Esophagus squamous epithelium (tissue), 5 donors: ENCODE results near the gene ARL13B. TPM values are rescaled to one million over a fixed set of nuclear protein-coding genes. Genes with fewer than 3 reads are reported as not detected.
A peak's percentile ranks its signal among the peaks of the same experiment; 100 is the strongest.

Experiments
- DNase-seq: peaks from one replicate; lab custom pipeline; 2025; lab: John Stamatoyannopoulos, UW
- H3K27ac ChIP-seq, 4 donors: fragments of 200-600 bp; sonication (generic); one replicate each; pipeline ENCODE4 v1.5.1; 2016 to 2019; ENCODE audit warnings: mild to moderate bottlenecking in 1 of 4
- H3K27me3 ChIP-seq, 4 donors: fragments of 200-600 bp; sonication (generic); 1 replicate in 3 of 4; 2 replicates in 1 of 4; pipeline versions ENCODE4 v1.5.1 to v1.6.0; 2017 to 2021; ENCODE audit warnings: antibody characterized with exemption in 1 of 4
- H3K36me3 ChIP-seq, 3 donors: fragments of 200-600 bp; sonication (generic); one replicate each; pipeline ENCODE4 v1.5.1; 2016 to 2019
- H3K4me1 ChIP-seq, 3 donors: fragments of 200-600 bp; sonication (generic); one replicate each; pipeline ENCODE4 v1.5.1; 2017 to 2019
- H3K4me3 ChIP-seq, 4 donors: fragments of 200-600 bp; sonication (generic); 1 replicate in 3 of 4; 2 replicates in 1 of 4; pipeline ENCODE4 v1.5.1; 2016 to 2019; ENCODE audit warnings: mild to moderate bottlenecking in 2 of 4, moderate library complexity in 1 of 4
- H3K9me3 ChIP-seq, 3 donors: fragments of 200-600 bp; sonication (generic); one replicate each; pipeline ENCODE4 v1.5.1; 2016 to 2019
- POLR2A ChIP-seq, 4 donors: fragments of 450-650 bp; IDR thresholded peaks; one replicate each; pipeline ENCODE4 v1.6.1; 2017; ENCODE audit warnings: antibody characterized with exemption in 4 of 4, mild to moderate bottlenecking in 4 of 4, moderate library complexity in 3 of 4
- WGBS, 2 donors: methylation state at CpG; one replicate each; pipeline ENCODE4 v1.1.5; 2018; 5-methylcytosine and 5-hydroxymethylcytosine counted together
- intact Hi-C: fragments of 100-400 bp; cut with DNase I; formaldehyde crosslinking; loops from one replicate; pipeline ENCODE4 v1.15.0; 2022
- total RNA-seq, 4 donors: library from RNA; depleted of rRNA; stranded (reverse); fragments of >200 nt; gene quantifications; one replicate each; pipeline ENCODE4 v1.1.0, GENCODE V29; 2016
- TF ChIP-seq, protein P1 (sequence below), 6 experiments: fragments of 450-650 bp in 4 of 6; fragments of 200-600 bp in 2 of 6; sonication (generic) in 2 of 6; IDR thresholded peaks; one replicate each; pipeline ENCODE4 v1.5.1; 2016 to 2019; ENCODE audit warnings: antibody characterized with exemption in 6 of 6, mild to moderate bottlenecking in 4 of 6, moderate library complexity in 4 of 6
- donor health status: DM: yes; HTN: yes; CAD: no.

Gene ARL13B
- total RNA-seq, 4 donors from 2014 or later, result 4.2 to 9.0 (median 6.4) TPM

DNA sequence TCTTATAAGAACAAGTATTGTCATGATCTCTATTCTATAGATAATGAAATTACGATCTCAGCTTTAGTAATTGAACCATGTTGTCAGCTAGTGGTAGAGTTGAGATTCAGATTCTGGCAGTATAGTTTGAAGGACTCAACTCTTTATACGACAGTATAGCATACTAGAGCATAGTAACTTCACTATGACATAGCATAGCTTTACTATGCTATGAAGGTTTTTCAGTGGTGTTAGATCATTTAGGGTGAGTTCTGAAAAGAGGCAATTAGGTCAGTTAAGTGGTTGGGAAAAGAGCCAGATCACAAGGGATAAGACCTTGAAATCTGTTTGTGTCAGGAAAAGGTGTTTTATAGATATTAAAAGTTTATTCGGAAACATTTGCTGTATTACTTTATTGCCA is 40.3 kb downstream of the ARL13B start:
- DNase-seq, result no peak
- no peaks in the 10 kb centered on the region for H3K36me3 ChIP-seq
- WGBS, 2 donors, result 92 to 95% methylated on average over 3 of the region's 3 CpGs
- H3K4me3 ChIP-seq, result no peak overlapping the region
- intact Hi-C loops, result no loop called here
- TF ChIP-seq POLR2A (IDR thresholded peaks at IDR 0.05), result no peak
- TF ChIP-seq, protein P1, sequence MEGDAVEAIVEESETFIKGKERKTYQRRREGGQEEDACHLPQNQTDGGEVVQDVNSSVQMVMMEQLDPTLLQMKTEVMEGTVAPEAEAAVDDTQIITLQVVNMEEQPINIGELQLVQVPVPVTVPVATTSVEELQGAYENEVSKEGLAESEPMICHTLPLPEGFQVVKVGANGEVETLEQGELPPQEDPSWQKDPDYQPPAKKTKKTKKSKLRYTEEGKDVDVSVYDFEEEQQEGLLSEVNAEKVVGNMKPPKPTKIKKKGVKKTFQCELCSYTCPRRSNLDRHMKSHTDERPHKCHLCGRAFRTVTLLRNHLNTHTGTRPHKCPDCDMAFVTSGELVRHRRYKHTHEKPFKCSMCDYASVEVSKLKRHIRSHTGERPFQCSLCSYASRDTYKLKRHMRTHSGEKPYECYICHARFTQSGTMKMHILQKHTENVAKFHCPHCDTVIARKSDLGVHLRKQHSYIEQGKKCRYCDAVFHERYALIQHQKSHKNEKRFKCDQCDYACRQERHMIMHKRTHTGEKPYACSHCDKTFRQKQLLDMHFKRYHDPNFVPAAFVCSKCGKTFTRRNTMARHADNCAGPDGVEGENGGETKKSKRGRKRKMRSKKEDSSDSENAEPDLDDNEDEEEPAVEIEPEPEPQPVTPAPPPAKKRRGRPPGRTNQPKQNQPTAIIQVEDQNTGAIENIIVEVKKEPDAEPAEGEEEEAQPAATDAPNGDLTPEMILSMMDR (IDR thresholded peaks at IDR 0.05), result no peak
- H3K9me3 ChIP-seq, result no peaks in the 10 kb centered on the region
- peaks cover 0 to 4% (median 0%) of the 10 kb centered on the region in 3 donors for H3K4me1 ChIP-seq
- no peaks in the 10 kb centered on the region for H3K27me3 ChIP-seq
- H3K27ac ChIP-seq, result no peak overlapping the region

DNA sequence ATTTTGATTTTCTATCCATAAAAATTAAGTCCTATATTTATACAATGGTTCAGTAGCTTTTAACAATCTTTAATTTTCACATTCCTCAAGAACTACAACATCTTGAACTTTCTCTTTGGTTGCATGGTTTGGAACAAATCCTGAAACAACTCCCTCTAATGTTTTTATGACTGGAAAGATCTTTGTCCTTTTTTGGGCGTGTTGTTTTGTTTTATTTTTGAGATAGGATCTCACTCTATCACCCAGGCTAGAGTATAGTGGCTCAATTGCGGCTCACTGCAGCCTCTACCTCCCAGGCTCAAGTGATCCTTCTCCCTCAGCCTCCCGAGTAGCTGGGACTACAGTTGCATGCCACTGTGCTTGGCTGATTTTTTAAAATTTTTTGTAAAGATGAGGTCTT is 44.4 kb downstream of the ARL13B start:
- Histone ChIP-seq H3K9me3 (no peaks in the 10 kb centered on the region), H3K27me3 (no peaks in the 10 kb centered on the region), H3K36me3 (no peaks in the 10 kb centered on the region), H3K4me3 (no peak overlapping the region), H3K4me1 (peaks cover 0 to 15% (median 0%) of the 10 kb centered on the region in 3 donors), H3K27ac (no peak overlapping the region)
- TF ChIP-seq POLR2A (IDR thresholded peaks at IDR 0.05), result no peak
- TF ChIP-seq, protein P1 (IDR thresholded peaks at IDR 0.05), result no peak
- WGBS, 2 donors, result 83 to 89% methylated on average over 3 of the region's 3 CpGs
- no peak for DNase-seq
- intact Hi-C loops, result no loop called here

DNA sequence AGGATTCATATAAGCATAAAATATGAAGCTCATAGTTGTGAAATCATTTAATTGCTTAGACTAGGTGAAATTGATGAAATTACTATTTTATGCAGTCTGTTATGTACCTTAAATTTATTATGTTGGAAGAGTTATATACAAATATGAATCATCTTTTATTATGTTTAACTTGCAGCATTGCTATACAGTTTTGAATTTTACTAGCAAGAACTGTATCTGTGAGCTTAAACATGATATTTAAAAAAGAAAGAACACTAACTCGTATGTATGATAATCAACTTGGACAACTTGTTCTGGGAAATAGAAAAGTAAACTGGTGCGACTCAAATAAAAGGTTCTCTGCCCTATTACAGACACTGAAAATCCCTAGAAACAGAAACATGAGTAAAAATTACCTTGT is 46.7 kb downstream of the ARL13B start:
- 64 to 66% methylated on average over 2 of the region's 2 CpGs for WGBS, 2 donors
- peak overlapping the region in 1 of 4 donors; percentile 84 for H3K27ac ChIP-seq

DNA sequence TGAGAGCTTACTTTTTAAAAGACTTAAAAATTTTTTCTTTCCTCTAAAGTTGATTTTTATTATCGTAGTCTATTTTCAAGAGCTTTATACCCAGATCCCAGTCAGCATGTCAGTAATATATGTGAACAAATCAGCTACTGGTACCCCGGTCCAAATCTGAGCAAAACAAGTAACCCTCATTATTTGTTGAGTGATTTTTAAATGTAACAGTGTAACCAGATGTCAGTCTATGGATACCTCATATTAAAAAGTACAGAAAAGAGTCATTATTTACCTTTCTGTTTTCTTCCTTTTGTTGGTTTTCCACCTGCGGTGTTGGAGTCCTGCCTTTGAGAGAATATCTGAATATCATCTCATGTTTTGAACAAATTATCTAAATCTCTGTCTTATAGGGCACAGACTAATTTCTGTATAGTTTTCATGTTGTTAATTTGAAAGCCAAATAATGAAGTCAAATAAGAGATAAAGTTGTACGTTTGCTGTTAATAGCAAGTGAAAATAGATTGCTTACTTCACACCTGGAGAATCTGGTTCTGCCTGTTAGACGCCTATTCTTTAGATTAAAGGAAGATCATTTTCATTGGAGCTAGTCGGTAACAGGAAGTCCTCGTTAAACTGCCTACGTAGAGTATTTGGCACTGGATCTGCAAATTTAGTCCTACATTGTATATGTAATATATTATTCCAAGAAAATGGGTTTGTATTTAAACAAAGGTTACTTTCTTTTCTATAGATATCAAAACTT is 48.3 kb downstream of the ARL13B start, which contains the start of gene STX19:
Gene STX19 (minus strand): TSS at position 505 of the 745 bp plus-strand sequence. CDS start 13,328 bp downstream, outside the sequence.
- peak within 1 kb of the TSS in 3 of 4 donors; percentile 26 to 84 (median 77) for H3K27ac ChIP-seq
- H3K27me3 ChIP-seq, result no peaks in the 10 kb centered on the region
- no peaks in the 10 kb centered on the region for H3K36me3 ChIP-seq
- H3K9me3 ChIP-seq, result no peaks in the 10 kb centered on the region
- TF ChIP-seq, protein P1 (IDR thresholded peaks at IDR 0.05), result no peak
- peak in 1 of 4 donors; percentile 15 for TF ChIP-seq POLR2A (IDR thresholded peaks at IDR 0.05)
- H3K4me3 ChIP-seq, result peak within 1 kb of the TSS; percentile 16 to 55 (median 46)
- no peak for DNase-seq
- H3K4me1 ChIP-seq, result peaks cover 0 to 15% (median 0%) of the 10 kb centered on the region in 3 donors
- 33 to 50% methylated on average over 8 of the region's 8 CpGs for WGBS, 2 donors
- intact Hi-C loops, result no loop called here

More for the DNA sequence above, 46.7 kb downstream of the ARL13B start:
- intact Hi-C loops, result no loop called here
- Histone ChIP-seq H3K4me3 (peak overlapping the region in 3 of 4 donors; percentile 15 to 55 (median 46)), H3K9me3 (no peaks in the 10 kb centered on the region), H3K4me1 (peaks cover 0 to 15% (median 0%) of the 10 kb centered on the region in 3 donors), H3K27me3 (no peaks in the 10 kb centered on the region), H3K36me3 (no peaks in the 10 kb centered on the region)
- TF ChIP-seq, protein P1 (IDR thresholded peaks at IDR 0.05), result no peak
- TF ChIP-seq POLR2A (IDR thresholded peaks at IDR 0.05), result no peak
- DNase-seq, result no peak

DNA sequence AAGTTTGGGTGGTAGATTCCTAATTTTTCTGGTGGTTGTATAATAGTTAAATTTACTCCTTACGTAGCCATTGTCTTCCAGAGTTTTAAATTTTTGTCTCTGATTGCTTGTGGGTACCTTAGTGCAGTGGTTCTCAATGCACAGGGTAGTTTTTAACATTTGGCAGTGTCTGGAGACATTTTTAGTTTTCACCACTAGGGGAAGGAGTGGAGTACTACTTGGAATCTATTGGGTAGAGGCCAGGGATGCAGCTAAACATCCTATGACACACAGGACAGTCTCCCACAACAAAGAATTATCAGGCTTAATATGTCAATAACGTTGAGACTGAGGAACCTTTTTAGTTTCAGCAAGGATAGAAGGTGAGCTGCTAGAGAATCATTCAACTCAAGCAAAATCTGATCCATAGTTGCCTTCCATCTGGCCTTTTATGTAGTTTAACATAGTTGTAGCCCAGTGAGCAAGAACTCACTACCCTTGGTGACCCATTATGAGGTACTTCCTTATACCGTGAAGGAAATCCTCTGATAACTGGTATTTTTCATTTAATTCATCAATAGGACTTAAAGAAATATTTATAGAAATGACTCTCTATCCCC is 57.1 kb downstream of the ARL13B start:
- Histone ChIP-seq H3K36me3 (no peaks in the 10 kb centered on the region), H3K4me3 (no peak overlapping the region), H3K4me1 (no peaks in the 10 kb centered on the region), H3K9me3 (no peaks in the 10 kb centered on the region), H3K27ac (no peak overlapping the region), H3K27me3 (no peaks in the 10 kb centered on the region)
- WGBS, 2 donors, result 75 to 76% methylated on average over 3 of the region's 3 CpGs
- intact Hi-C loops, result no loop called here
- DNase-seq, result no peak
- TF ChIP-seq, protein P1 (IDR thresholded peaks at IDR 0.05), result peak in 5 of 6 experiments; percentile 15 to 60 (median 39)
- TF ChIP-seq POLR2A (IDR thresholded peaks at IDR 0.05), result no peak
